LHCN-M2 (cell line): ENCODE results near the gene ABCA7. TPM values are rescaled to one million over a fixed set of nuclear protein-coding genes. Genes with fewer than 3 reads are reported as not detected.
"Not testable (repeated sequence)": the region's sequence is repeated elsewhere in the genome, so short reads cannot be mapped to it uniquely, and the experiment has no call there.

Source experiments
- DNase-seq: peaks from one replicate; pipeline ENCODE4 v3.0.0-alpha.2; 2012; ENCODE audit warnings: low read depth
- total RNA-seq: library from RNA; depleted of rRNA; stranded (reverse); fragments of >200 nt; gene quantifications from 2 replicates; pipeline ENCODE4 v1.2.3, GENCODE V29; 2014

ABCA7 gene
- total RNA-seq, 1 experiment from 2014 or later = 21.5 TPM

- DNase-seq = peak; percentile 65
Observed at GRCh38 chr19:1104311-1105007, 64.6 kb downstream of the ABCA7 start.

GRCh38 chr19:1105008-1105872 lies 65.3 kb downstream of the ABCA7 start:
- DNase-seq = no peak

- DNase-seq = no peak
Observed at GRCh38 chr19:1105873-1106840, 66.2 kb downstream of the ABCA7 start.

- no peak for DNase-seq
Observed at GRCh38 chr19:1106841-1107660, 67.1 kb downstream of the ABCA7 start.

- no peak for DNase-seq
Observed at GRCh38 chr19:1107661-1108261, 67.9 kb downstream of the ABCA7 start.

- no peak for DNase-seq
Observed at GRCh38 chr19:1108291-1109031, 68.6 kb downstream of the ABCA7 start.

- no peak for DNase-seq
Observed at GRCh38 chr19:1109032-1109551, 69.2 kb downstream of the ABCA7 start.

- no peak for DNase-seq
Observed at GRCh38 chr19:1109697-1110671, 70.1 kb downstream of the ABCA7 start.

- no peak for DNase-seq
Observed at GRCh38 chr19:1110809-1111640, 71.1 kb downstream of the ABCA7 start.

- no peak for DNase-seq
Observed at GRCh38 chr19:1111641-1112267, 71.8 kb downstream of the ABCA7 start.

GRCh38 chr19:1112268-1113029 lies 72.5 kb downstream of the ABCA7 start:
- DNase-seq = no peak

GRCh38 chr19:1113030-1113985 lies 73.4 kb downstream of the ABCA7 start:
- peak; percentile 91 for DNase-seq

- no peak for DNase-seq
Observed at GRCh38 chr19:1113986-1114483, 74.1 kb downstream of the ABCA7 start.

GRCh38 chr19:1114728-1115127 lies 74.8 kb downstream of the ABCA7 start:
- DNase-seq = not testable (repeated sequence)
